ENCODE data around the gene HGF. TPM values are rescaled to one million over a fixed set of nuclear protein-coding genes. Genes with fewer than 3 reads are reported as not detected.

Gene HGF
- polyA plus RNA-seq, 1 of the 3 experiments (the other 2 are of a cell fraction), result 1.5 TPM

- Histone ChIP-seq H3F3A (replicated peaks; ENCODE audit: insufficient read depth) (no peaks in the 10 kb centered on the region), H3K4me2 (no peak overlapping the region), H3K27ac (ENCODE audit: low read depth in 2 of 2, low read length in 1 of 2) (no peak overlapping the region), H3K9me3 (no peaks in the 10 kb centered on the region), H3K9ac (no peak overlapping the region), H3K27me3 (ENCODE audit: insufficient read depth) (no peaks in the 10 kb centered on the region), H3K36me3 (replicated peaks in 1 of 2; ENCODE audit: control insufficient read depth in 1 of 2, insufficient read depth in 2 of 2, low read length in 1 of 2) (no peaks in the 10 kb centered on the region), H2AFZ (ENCODE audit: low read depth) (no peak overlapping the region; the same call in 1 of the 2 replicates), H3K79me2 (ENCODE audit: insufficient read depth) (no peaks in the 10 kb centered on the region), H3K4me1 (ENCODE audit: control insufficient read depth in 1 of 2, insufficient read depth in 2 of 2, low read depth in 1 of 2, low read length in 1 of 2) (peaks cover 0 to 2% of the 10 kb centered on the region in 2 experiments; a peak in 1 of 4 replicates), H3K4me3 (ENCODE audit: low read depth in 2 of 2, low read length in 1 of 2) (no peak overlapping the region), H4K20me1 (ENCODE audit: insufficient read depth) (no peaks in the 10 kb centered on the region), H3K9me2 (no peaks in the 10 kb centered on the region)
- no peak for DNase-seq
- CTCF ChIA-PET, result interaction anchor here (0.9 to 2.9 kb wide), 3 partner anchors 9 to 226 kb away, joined by 3 to 9 read pairs (median 5); no protein-coding TSS in a partner anchor
- no peak for TF ChIP-seq GATA2 (CRISPR knock-in tag; IDR thresholded peaks at IDR 0.05)
- no peak for TF ChIP-seq JUND (IDR thresholded peaks at IDR 0.05)
- no peak for TF ChIP-seq FOXM1 (IDR thresholded peaks at IDR 0.05; ENCODE audit: low read depth)
- no peak for TF ChIP-seq TCF12 (IDR thresholded peaks at IDR 0.05)
- TF ChIP-seq MEF2A (IDR thresholded peaks at IDR 0.05; ENCODE audit: borderline replicate concordance, low read depth), result no peak
- no peak for TF ChIP-seq EP300 (IDR thresholded peaks at IDR 0.05; ENCODE audit: borderline replicate concordance in 1 of 2, low read depth in 1 of 2, low read length in 1 of 2)
- TF ChIP-seq REST (IDR thresholded peaks at IDR 0.05; ENCODE audit: low read depth, low read length), result no peak
- TF ChIP-seq USF1 (IDR thresholded peaks at IDR 0.05; ENCODE audit: borderline replicate concordance, low read depth), result no peak
- no peak for TF ChIP-seq ELF1 (IDR thresholded peaks at IDR 0.05)
- no peak for TF ChIP-seq IRF3 (IDR thresholded peaks at IDR 0.05; ENCODE audit: low read depth, low read length)
- no peak for TF ChIP-seq POLR2AphosphoS5 (IDR thresholded peaks at IDR 0.05; ENCODE audit: low read depth, low read length)
- no peak for TF ChIP-seq SIN3A (IDR thresholded peaks at IDR 0.05; ENCODE audit: borderline replicate concordance, low read depth, low read length)
- TF ChIP-seq ZBTB33 (IDR thresholded peaks at IDR 0.05; ENCODE audit: borderline replicate concordance, low read depth), result no peak
- no peak for TF ChIP-seq MAX (IDR thresholded peaks at IDR 0.05; ENCODE audit: low read depth)
- TF ChIP-seq USF2 (IDR thresholded peaks at IDR 0.05; ENCODE audit: borderline replicate concordance, low read depth, low read length), result no peak
- no peak for TF ChIP-seq FOSL2 (IDR thresholded peaks at IDR 0.05; ENCODE audit: borderline replicate concordance, low read depth)
- TF ChIP-seq CHD2 (IDR thresholded peaks at IDR 0.05; ENCODE audit: low read length, partially characterized antibody), result no peak
- TF ChIP-seq NFIC (IDR thresholded peaks at IDR 0.05; ENCODE audit: borderline replicate concordance), result no peak
- no peak for TF ChIP-seq RCOR1 (IDR thresholded peaks at IDR 0.05; ENCODE audit: low read length)
- WGBS (ENCODE audit: low lambda C conversion rate), result 85% methylated on average over 12 of the region's 12 CpGs
- POLR2A ChIA-PET, result no interaction called here
Measured at GRCh38 chr7:81791568-81792518, 22.0 kb upstream of the HGF start.

Data from SK-N-SH (cell line).